Measurements from ENCODE around the gene SEMA5B.

DNA sequence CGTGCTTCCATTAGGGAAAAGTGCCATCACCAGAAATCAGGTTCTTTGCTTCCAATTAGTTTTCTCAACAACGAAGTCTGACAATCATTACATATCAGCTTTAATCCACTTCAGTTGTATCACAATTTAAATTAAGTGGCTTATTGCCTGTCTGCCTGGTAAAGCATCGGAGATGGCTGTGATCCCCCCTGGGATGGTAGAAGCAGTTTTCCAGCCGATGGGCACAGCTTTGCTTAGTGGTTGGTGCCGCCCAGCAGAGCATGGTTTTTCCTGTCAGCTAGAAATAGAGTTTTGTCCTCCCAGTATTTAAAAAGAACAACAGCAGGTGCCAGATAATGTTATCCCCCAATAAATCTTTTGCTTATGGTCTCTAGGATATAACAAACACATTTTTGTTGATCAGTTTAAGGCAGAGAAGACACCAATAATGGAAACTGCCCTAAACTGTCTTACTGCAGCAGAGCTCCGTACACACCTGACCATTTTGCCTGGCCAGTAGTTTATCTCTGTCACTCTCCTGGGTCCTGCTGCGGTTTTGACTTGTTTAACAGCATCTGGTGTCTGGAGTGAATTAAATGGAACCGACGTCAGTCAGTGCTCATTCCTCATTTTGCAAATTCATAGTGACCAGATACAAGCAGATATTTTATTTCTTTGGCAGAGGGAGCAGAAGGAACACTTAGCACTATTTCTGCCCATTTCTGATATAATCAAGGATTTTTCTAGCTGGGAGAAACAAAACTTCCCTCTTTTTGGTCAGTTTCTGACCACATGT is 153.6 kb downstream of the SEMA5B start:
- TF ChIP-seq, protein P1, sequence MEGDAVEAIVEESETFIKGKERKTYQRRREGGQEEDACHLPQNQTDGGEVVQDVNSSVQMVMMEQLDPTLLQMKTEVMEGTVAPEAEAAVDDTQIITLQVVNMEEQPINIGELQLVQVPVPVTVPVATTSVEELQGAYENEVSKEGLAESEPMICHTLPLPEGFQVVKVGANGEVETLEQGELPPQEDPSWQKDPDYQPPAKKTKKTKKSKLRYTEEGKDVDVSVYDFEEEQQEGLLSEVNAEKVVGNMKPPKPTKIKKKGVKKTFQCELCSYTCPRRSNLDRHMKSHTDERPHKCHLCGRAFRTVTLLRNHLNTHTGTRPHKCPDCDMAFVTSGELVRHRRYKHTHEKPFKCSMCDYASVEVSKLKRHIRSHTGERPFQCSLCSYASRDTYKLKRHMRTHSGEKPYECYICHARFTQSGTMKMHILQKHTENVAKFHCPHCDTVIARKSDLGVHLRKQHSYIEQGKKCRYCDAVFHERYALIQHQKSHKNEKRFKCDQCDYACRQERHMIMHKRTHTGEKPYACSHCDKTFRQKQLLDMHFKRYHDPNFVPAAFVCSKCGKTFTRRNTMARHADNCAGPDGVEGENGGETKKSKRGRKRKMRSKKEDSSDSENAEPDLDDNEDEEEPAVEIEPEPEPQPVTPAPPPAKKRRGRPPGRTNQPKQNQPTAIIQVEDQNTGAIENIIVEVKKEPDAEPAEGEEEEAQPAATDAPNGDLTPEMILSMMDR (conservative IDR thresholded peaks at IDR 0.05; ENCODE audit: low read length) = no peak
- no peak for TF ChIP-seq EZH2phosphoT487 (IDR thresholded peaks at IDR 0.05; ENCODE audit: borderline replicate concordance, low read depth, low read length)
